Measurements from ENCODE around the gene BLACAT1.

Gene BLACAT1

DNA sequence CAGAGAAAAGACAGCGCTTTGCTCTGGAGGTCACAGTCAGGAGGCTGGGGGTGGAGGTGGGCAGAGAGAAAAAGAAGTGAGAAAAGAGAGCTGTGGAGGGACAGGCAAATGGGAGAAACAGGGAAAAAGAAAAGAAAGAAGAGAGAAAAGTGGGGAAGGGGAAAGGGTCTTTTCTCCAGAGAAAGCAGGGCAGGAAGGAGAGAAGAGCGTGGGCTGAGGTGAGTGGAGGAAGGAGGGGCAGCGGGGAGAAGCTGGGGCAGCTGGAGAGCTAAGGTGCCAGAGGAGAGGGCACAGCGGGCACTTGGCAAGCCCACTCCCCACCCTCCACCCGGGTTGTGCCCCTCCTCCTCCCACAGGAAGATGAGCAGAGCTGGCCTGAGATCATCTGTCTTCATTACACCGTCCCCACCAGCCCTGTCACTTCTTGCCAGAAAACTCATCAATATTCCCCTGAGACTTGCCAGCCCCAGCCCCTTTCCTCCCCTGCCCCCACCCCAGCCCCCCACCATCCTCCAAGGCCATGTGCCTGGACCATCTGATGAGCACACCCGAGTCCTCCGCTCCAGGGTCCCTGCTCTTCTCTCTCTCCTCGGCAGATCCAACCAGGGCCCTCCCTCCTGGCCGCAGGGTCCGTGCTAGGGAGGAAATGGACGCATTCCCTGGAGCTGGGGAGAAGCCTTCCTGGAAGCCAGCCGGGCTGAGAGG, 17.0 kb upstream of the BLACAT1 start:
- TF ChIP-seq, protein P1, sequence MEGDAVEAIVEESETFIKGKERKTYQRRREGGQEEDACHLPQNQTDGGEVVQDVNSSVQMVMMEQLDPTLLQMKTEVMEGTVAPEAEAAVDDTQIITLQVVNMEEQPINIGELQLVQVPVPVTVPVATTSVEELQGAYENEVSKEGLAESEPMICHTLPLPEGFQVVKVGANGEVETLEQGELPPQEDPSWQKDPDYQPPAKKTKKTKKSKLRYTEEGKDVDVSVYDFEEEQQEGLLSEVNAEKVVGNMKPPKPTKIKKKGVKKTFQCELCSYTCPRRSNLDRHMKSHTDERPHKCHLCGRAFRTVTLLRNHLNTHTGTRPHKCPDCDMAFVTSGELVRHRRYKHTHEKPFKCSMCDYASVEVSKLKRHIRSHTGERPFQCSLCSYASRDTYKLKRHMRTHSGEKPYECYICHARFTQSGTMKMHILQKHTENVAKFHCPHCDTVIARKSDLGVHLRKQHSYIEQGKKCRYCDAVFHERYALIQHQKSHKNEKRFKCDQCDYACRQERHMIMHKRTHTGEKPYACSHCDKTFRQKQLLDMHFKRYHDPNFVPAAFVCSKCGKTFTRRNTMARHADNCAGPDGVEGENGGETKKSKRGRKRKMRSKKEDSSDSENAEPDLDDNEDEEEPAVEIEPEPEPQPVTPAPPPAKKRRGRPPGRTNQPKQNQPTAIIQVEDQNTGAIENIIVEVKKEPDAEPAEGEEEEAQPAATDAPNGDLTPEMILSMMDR (IDR thresholded peaks at IDR 0.05; ENCODE audit: insufficient read depth, low read depth, low read length, missing control alignments), result no peak
- no peak overlapping the region for H3K4me3 ChIP-seq (ENCODE audit: low read depth, low read length)
- no peak for DNase-seq (ENCODE audit: low read depth)

DNA sequence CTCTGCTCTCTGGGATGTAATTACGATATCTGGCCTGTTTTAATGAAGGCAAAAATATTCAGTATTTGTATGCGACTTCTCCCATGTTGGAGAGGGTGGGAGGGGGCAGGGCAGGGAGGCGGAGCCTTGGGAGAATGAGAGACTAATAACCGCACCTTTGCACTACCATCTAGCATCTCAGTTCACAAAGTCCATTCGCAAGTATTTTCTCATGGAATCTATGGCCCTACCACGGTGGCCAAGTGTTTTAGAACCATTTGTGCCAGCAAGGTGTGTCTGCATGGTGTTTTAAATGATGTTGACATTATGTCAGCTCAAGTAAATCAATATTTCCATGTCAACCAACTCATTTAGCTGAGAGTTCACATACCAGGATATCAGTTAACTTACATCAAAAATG, 14.3 kb upstream of the BLACAT1 start:
- DNase-seq (ENCODE audit: low read depth), result no peak
- no peak overlapping the region for H3K4me3 ChIP-seq (ENCODE audit: low read depth, low read length)
- TF ChIP-seq, protein P1 (IDR thresholded peaks at IDR 0.05; ENCODE audit: insufficient read depth, low read depth, low read length, missing control alignments), result no peak

DNA sequence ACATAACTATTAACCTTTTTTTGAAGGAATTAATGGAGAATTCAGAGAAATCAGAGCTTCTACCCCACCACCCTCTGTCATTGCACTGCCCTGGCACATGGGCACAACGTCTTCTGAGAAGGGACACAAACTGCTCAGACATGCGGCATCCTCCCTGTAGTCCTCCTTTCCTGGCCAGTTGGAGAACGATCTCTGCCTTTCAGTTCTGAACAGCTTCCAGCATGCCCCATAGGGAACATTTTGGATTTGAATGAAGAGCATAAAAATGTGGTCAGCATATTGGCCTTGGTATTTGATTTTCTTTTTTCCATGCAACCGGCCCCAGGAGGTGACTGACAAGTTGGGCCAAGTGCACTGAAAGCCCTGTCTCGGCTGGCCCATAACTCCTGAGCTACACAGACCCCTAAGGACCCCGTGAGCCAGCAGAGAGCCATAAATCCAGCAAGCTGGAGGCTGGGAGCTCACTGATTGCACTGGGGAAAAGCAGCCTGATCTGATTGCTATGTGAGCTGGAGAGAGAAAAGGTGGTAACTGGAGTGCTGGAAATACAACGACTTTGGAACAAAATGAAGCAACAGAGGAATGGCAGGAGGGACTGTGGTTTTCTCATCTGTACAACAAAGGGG, 10.9 kb upstream of the BLACAT1 start:
- no peak overlapping the region for H3K4me3 ChIP-seq (ENCODE audit: low read depth, low read length)
- TF ChIP-seq, protein P1 (IDR thresholded peaks at IDR 0.05; ENCODE audit: insufficient read depth, low read depth, low read length, missing control alignments), result no peak
- DNase-seq (ENCODE audit: low read depth), result no peak

DNA sequence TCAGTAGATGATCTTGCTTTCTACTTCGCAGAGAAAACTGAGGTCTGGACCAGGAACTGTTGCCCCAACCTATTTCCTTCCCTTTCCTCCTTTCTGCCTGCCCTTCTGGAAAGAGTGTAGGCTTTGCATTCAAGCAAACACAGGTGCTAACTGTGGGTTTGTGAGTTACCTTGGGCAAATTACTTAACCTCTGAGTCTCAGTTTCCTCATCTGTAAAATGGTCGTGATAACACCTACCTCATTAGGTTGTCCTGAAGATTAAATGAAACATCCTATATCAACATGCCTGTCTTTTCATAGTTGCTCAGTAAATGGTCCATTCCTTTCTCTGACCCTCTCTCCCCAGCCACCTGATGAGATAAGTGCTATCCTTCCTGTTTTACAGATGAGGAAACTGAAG, 9.5 kb upstream of the BLACAT1 start:
- TF ChIP-seq, protein P1 (IDR thresholded peaks at IDR 0.05; ENCODE audit: insufficient read depth, low read depth, low read length, missing control alignments), result no peak

DNA sequence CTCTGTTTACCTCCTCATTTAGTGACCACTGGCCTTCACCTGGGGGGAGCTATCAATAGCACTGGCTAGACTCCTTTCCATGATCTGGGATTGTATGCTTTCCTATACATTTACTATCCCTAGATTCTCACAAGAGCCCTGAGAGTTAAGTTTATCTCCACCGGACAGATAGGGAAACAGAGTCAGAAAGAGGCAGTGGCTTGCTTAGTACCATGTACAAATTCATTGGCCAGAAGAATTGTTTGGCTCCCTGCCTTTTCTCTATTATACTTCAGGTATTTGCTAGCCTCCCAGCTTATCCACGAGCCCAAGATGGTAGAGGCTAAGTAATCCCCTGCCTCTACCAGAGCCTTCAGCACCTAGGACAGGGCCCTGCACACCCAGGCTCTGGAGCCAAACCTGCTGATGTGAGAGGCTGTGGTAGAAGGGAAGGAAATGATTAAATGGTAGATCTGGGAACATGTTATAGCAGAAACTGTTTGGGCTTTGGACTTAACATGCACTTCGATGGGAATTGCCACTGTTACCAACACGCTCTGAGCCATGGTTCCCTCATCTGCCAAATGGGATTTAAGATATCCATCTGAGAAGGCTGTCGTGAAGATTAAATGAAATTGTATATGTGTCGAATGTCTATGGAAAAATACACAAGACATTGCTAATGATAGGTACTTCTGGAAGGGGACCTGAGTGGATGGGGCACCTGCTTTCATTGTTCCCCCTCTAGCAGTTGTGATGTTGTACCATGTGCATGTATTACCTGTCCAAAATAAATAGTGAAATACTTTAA, 3.1 kb upstream of the BLACAT1 start:
- DNase-seq (ENCODE audit: low read depth), result peak; percentile 21
- H3K4me3 ChIP-seq (ENCODE audit: low read depth, low read length), result no peak overlapping the region
- TF ChIP-seq, protein P1 (IDR thresholded peaks at IDR 0.05; ENCODE audit: insufficient read depth, low read depth, low read length, missing control alignments), result no peak

More for the DNA sequence above, 9.5 kb upstream of the BLACAT1 start:
- no peak overlapping the region for H3K4me3 ChIP-seq (ENCODE audit: low read depth, low read length)
- DNase-seq (ENCODE audit: low read depth), result no peak

DNA sequence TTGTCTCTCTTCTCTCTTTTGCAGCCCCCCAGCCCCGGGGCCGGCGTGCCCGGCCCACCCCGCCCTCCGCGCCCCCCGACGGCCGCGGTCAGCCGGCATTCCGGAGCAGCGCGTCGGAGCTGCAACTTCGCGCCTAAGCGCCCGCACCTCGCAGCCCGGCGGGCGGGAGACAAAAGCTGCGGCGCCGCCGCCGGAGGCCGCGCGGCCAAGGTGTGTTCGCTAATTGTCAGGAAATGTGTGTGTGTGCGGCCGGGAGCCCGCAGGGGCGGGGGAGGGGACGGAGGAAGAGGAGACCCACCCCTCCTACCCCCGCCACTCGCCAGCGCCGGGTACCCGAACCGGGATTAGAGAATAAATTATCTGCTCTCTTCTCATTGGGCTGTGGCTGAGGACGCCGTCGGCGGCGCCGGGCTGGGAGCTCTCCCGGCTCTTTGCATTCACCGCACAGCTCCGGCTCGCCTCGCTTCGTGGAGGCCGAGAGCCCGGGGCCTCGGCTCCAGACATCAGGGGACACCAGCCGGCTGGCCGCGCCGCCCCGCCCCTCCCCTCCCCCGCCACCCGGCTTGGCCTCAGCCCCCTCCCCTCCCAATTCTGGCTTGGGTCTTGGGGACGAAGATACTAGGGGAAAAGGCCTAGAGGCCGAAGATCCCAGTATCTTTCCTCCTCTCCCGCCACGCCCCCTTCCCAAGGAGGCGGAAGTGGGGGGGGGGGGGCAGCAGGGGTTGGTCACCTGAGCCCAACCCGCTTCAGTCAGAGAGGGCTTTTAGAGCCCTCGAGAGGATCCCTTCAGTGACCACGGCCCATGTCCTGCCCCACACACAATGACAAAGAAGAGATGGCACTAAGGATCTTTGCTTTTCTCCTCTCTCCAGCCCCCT, 1.3 kb upstream of the BLACAT1 start:
- no peak for DNase-seq (ENCODE audit: low read depth)
- no peak overlapping the region for H3K4me3 ChIP-seq (ENCODE audit: low read depth, low read length)
- TF ChIP-seq, protein P1 (IDR thresholded peaks at IDR 0.05; ENCODE audit: insufficient read depth, low read depth, low read length, missing control alignments), result no peak
